NCI-H1436 treated with DMSO at 0.1 percent for 48 hours (cell line): Measurements from ENCODE around the gene NDUFA3.
A peak's percentile ranks its signal among the peaks of the same experiment; 100 is the strongest.
"Not testable (repeated sequence)": the region's sequence is repeated elsewhere in the genome, so short reads cannot be mapped to it uniquely, and the experiment has no call there.

ENCODE experiments used
- DNase-seq: peaks from one replicate; lab custom pipeline; 2025; lab: John Stamatoyannopoulos, UW

Gene NDUFA3

DNA sequence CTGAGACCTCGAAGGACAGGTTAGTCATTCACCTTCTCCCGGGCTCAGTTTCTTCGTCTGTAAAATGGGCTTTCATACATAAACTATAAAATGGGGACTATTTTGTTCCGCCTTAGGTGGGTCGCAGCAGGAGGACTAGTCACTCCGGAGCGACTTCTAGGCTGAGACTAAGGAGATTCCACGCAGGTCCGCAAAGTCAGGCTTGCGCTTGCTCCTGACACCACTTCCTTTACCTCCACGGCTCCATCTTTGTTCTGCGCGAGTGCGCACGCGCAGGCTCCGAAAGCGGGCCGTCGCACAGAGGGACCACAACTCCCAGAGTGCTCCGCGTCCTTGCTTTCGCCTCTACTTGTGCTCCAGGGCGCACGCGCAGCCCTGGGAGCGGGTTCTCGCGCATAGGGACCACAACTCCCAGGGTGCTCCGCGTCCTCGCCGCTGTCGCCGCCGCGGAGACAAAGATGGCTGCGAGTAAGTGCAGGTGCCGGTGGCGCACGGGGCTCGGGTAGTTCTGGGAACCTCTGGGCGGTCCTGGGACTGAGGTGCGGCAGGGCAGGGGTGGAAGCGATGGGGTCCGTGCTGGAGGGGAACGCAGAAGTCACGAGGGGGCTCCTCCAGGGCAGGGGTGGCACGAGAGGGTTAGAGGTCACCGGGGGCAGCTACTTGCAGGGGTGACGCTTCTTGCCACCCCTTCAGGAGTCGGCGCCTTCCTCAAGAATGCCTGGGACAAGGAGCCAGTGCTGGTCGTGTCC lies at the start of gene NDUFA3:
Gene NDUFA3 (plus strand): TSS at position 435 of the 749 bp plus-strand sequence. CDS start 24 bp downstream, at position 459.
- DNase-seq, result peak; percentile 95

DNA sequence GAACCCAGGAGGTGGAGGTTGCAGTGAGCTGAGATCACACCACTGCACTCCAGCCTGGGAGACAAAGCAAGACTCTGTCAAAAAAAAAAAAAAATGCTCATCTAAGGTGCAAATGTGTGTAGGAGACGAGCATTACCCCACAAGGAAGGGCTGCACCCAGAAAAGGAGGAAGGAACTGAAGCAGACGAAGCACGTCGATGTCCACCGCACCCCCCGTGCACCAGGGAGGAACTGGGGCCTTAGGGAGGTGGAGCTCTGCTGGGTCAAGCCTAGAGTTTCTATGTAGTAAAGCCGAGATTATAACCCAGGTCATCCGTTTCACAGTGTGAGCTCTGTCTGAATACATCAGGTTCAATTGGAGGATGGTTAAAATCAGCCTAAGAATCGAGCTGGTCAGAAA lies 40.0 kb upstream of the NDUFA3 start:
- DNase-seq, result no peak

DNA sequence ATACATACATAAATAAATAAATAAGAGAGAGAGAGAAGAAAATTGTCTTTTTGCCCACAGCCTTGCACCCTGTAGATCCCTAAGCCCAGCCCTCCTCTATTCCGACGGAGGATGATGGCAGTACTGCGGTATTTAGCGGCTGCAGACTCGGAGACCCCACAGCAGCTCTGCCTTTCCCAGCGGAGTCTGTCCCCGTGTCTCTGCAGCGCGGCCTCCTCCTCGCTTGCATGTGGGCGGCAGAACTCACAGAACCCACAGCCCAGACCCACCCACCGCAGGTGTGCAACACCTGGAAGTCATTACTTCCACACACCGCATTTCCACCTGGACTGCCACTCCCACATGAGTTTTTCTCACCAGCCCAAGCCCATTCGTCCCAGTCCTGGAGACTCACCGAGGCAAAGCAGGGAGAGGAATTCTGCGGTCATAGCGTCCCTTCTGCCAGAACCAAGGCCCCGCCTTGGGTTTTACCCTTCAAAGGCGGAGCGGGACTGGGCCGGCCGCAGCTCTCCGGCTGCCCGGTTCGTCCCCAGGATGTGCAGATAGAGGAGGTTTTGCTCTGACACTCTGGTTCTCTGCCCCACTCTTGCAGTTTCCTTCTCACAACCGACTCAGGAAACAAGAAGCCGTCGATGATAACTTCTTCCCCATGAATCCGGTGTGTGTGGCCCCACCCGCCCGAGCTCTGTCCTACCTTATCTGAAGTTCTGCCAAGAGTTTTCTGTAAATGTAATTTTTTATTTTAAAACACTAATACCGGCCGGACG lies 39.1 kb upstream of the NDUFA3 start, which contains the start of gene VSTM1:
Gene VSTM1 (minus strand): TSS at position 548 of the 767 bp plus-strand sequence. CDS start 120 bp downstream, at position 428.
- no peak for DNase-seq

DNA sequence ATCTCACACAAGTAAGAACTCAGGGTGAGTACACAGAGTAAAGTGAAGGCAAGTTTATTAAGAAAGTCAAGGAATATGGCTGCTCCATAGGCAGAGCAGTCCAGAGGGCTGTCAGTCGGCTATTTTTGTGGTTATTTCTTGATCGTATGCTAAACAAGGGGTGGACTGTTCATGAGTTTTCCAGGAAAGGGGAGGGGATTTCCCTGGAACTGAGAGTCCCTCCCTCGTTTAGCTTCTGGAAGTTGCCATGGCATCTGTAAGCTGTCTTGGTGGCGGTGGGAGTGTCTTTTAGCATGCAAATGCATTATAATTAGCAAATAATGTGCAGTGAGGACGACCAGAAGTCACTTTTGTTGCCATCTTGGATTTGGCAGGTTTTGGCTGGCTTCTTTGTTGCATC lies 33.2 kb upstream of the NDUFA3 start:
- no peak for DNase-seq

DNA sequence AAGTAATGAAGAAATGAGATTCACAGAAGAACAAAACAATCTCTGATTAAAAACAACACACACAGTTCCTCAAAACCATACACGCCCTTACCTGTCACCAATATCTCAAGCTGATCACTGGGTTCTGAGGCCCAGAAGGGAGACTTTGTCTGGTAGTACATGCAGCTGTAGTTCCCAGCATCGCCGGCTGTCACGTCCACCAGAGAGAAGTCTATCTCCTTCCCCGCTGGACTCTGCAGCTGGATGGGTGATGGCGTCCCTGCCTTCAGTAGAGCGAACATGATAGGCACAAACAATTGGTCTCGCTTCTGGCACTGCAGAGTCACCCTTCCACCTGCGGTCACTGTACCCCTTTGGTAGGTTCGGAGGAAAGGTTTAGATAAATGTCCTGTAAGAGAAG lies 28.8 kb upstream of the NDUFA3 start:
- no peak for DNase-seq

DNA sequence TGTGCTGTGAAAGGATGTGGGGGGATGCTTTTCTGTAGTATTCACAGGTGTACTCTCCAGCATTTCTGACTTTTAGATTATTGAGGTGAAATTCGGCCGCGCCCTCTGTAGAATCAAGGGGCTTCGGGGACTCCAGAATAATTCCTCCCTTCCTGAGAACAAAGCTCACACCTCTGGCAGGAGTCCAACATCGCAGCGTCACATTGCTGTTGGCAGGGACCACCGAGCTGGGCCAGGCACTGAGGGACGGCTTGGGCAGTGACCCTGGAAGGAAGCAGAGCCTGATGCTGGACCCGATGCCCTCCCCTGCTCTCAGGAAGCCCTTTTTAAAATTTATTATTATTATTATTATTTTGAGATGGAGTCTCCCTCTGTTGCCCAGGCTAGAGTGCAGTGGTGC lies 27.8 kb upstream of the NDUFA3 start:
- no peak for DNase-seq

DNA sequence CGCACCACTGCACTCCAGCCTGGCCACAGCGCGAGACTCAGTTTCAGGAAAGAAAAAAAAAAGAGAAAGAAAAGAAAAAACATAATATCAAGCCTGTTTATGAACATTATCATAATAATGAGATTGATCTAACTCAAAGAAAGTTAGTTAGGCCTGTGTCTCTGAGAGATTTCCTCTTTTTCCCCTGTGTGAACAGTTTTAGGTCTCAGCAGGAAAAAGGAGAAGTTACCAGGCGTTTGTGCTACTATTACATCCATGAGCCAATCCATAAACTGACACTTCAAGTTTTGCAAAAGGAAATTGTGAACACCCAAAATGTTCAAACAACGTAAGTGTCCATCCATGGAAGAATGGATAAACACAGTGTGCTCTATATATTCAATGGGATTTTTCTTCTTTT lies 25.3 kb upstream of the NDUFA3 start:
- DNase-seq, result no peak

DNA sequence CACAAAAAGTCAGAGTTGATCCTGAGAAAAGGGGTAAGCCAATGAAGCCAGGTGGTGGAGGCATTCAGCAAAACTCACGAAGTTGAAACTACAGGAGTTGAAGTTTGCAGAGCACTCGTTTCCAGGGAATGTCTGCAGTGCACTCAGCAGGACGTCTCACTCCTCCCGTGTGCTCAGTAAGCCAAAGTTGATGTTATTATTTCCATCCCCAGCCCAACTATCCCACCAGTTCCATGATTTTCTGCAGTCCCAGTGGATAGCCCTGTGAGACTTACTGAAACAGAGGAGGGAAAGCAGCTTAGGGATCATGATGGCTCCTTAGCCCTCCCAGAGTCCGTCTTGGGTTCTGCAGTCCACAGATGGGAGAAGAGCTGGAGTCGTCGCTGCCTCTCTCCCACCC lies 21.6 kb upstream of the NDUFA3 start, which contains the start of gene TARM1:
Gene TARM1 (minus strand): TSS at position 334 of the 400 bp plus-strand sequence. CDS start 25 bp downstream, at position 309.
- no peak for DNase-seq

DNA sequence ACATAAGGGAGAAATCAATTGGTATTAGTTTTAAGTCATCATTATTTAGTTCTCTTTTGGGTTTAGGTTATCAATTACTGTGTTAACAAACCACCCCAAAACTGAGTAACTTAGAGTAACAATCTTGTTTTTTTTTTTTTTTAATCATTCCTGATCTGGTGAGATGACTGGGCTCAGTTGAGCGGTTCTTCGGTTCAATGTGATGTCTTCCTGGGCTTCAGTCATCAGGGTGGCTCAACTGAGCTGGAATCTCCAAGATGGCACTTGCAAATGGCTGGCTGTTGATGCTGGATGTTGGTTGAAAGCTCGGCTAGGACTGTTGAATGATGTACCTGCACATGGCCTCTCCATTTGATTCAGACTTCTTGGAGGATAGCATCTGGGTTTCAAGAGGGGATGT lies 18.2 kb upstream of the NDUFA3 start:
- no peak for DNase-seq

DNA sequence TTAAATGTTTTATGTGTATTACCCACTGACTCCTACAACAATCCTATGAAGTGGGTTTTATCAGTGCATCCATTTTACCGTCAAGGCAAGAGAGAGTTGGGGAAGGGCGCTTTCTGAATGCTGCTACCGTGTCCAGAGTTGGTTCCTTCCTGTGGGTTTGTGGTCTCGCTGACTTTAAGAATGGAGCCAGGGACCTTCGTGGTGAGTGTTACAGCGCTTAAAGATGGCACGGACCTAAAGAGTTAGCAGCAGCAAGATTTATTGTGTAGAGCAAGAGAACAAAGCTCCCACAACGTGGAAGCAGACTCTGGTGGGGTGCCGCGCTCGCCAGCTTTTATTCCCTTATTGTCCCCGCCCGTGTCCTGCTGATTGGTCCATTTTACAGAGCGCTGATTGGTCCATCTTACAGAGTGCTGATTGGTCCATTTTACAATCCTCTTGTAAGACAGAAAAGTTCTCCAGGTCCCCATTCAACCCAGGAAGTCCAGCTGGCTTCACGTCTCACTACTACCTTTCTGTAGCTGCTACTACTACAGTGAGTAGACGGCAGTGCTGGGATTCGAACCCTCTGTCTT lies 8.1 kb upstream of the NDUFA3 start:
- DNase-seq, result no peak

DNA sequence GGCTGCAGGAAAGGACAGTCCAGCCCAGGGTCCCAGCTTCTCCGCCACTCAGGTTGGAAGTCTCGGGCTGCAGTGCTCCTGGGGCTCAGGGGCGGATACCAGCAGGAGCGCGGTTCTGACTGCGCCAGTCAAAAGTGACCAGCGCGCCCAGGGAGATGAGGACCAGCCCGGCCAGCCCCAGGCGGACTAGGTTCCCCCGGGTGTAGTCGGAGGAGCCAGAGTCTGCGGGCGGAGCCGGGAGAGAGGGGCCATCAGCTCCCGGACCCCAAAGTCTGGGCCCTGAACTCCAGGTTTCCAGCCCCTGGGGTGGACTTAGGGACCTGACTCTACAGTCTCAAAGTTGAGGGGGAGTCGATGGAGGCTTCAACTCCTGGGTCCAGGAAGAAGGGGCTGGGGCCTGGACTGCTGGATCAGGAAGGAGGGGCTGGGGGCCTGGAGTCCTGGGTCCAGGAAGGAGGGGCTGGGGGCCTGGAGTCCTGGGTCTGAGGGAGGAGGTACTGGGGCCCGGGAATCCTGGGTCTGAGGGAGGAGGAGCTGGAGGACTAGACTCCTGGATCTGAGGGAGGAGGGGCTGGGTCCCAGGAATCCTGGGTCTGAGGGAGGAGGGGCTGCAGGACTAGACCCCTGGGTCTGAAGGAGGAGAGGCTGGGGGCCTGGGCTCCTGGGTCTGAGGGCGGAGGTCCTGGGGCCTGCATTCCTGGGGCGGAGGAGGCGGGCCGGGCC lies 7.4 kb upstream of the NDUFA3 start:
- no peak for DNase-seq

DNA sequence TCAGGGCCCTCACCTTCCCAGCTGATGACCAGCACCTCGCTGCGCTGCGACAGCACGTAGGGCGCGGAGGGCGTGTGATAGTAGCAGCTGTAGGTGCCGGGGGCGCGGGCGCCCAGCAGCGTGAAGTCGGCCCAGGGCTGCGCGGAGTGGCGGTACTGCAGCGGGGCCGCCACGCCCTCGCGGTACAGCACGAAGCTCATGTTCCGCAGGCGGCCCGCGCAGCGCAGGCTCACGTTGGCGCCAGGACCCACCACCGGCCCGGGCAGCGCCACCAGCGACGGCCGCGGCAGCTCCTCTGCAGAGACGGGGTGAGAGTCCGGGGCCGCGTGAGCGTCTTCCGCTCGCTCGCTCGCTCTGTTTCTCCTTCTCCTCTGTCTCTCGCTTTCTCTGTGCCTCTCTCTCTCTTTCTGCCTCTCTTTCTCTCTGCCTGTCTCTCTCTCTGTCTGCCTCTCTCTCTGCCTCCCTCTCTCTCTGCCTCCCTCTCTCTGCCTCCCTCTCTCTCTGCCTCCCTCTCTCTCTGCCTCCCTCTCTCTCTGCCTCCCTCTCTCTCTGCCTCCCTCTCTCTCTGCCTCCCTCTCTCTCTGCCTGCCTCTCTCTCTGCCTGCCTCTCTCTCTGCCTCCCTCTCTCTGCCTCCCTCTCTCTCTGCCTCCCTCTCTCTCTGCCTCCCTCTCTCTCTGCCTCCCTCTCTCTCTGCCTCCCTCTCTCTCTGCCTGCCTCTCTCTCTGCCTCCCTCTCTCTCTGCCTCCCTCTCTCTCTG lies 6.6 kb upstream of the NDUFA3 start:
- DNase-seq, result not testable (repeated sequence)

DNA sequence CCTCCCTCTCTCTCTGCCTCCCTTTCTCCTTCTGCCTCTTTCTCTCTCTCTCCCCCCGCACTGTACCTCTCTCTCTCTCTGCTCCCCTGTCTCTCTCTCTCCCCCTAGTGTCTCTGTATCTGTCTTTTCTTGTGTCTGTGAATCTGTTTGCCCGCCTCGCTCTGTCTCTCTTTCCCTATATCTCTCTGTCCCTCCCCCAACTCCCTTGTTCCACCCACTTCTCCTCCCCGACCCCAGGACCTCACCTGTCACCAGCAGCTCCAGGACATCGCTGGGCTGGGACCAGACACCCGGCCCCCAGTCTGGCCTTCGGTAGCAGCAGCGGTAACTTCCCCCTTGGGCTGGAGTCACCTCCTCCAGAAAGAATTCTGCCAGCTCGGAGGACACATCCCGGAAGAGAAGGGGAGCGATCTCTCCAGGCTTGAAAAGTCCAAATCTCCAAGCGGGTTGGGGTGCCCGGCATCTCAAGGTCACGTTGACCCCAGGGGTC lies 6.0 kb upstream of the NDUFA3 start:
- peak; percentile 35 for DNase-seq

DNA sequence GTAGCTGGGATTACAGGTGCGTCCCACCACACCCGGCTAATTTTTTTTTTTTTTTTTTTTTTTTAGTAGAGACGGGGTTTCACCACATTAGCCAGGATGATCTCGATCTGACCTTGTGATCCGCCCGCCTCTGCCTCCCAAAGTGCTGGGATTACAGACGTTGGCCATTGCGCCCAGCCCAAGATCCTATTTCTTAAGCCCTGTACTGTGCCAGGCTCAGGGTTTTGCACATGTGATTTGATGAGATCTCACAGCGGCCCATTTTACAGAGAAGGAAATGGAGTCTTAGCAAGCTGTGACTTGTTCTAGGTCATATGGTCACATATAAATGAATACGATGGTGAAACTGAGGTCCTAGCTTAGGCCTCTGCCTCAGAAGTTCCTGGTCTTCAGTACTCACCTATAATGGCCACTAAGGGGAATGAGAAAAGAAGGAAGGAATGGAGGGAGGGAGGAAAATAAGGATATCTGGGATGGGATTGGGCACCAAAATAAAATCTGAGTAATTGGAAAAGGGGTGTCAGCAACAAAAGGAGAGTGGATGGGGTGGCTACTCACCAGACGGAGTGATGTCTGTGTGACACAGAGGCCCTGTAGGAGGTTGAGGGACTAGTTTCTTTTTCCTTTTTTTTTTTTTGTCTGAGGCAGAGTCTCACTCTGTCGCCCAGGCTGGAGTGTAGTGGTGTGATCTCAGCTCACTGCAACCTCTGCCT lies 3.3 kb upstream of the NDUFA3 start:
- DNase-seq, result no peak

DNA sequence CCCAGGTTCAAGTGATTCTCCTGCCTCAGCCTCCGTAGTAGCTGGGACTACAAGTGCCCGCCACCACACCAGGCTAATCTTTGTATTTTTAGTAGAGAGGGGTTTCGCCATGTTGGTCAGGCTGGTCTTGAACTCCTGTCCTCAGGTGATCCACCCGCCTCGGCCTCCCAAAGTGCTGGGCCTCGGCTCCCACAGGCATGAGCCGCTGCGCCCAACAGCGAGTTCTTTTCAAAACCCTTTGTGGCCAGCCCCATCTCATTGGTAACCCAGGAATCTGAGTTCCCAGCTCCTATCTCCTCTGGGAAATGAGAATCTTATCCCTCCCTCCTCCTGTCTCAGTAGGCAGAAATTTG lies 2.8 kb upstream of the NDUFA3 start:
- DNase-seq, result not testable (repeated sequence)

DNA sequence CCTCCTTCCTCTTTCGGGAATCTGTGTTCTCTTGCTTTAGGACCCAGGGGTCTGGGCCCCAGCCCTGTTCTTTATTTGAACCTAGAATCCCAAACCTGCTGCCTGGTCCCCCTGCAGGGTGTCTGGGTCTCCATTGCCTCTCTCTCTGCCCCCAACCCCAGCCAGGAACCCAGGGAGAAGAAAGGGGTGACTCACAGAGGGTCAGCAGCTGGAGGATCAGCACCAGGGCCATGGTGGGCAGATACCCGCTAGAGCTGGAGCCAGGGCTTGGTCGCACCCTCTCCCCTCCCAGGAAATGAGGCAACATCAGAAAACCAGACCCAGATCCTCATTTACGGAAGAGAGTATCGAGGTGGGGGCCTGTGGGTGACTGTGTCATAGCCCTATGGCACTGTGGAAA lies 2.1 kb upstream of the NDUFA3 start, which contains the start of gene OSCAR:
Gene OSCAR (minus strand): TSS at position 243 of the 400 bp plus-strand sequence. CDS start 11 bp downstream, at position 232.
- no peak for DNase-seq

DNA sequence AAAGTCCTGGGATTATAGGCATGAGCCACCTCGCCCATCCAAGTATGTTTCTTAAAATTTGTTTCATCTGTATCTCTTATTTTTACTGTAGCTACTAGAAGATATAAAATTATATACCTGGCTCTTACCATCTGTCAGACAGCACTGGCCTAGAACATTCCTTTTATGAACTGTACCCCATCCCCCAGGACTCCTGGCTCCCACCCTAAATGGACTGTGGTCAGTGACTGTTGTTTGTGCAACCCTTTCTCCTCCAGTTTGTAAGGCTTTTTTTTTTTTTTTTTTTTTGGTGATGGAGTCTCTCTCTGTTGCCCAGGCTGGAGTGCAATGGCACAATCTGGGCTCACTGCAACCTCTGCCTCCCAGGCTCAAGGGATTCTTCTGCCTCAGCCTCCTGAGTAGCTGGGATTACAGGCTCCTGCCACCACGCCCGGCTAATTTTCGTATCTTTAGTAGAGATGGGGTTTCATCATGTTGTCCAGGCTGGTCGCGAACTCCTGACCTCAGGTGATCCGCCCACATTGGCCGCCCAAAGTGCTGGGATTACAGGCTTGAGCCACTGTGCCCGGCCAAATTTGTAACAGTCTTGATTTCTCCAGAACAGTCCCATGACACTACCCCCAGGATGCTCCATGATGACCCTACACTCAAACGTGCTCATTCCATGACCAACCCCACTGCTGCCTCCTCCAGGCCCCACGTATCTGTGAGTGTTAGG lies 2.5 kb downstream of the NDUFA3 start:
- no peak for DNase-seq

DNA sequence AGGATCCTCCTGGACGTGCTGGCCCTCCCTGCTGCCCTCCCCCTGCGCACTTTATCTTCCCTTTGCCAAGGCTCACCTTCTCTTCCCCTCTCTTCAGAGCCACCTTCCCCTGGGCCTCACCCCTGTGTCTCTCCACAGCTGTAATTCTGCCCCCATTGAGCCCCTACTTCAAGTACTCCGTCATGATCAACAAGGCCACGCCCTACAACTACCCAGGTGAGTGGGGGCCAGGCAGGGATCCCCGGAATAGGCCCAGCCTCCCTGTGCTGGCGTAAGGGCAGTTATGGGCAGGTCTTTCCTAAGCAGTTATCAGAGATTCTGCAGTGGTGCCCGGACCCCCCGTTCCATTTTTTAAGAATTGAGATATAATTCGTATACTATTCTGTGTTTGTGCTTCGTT lies 3.1 kb downstream of the NDUFA3 start:
- DNase-seq, result no peak

DNA sequence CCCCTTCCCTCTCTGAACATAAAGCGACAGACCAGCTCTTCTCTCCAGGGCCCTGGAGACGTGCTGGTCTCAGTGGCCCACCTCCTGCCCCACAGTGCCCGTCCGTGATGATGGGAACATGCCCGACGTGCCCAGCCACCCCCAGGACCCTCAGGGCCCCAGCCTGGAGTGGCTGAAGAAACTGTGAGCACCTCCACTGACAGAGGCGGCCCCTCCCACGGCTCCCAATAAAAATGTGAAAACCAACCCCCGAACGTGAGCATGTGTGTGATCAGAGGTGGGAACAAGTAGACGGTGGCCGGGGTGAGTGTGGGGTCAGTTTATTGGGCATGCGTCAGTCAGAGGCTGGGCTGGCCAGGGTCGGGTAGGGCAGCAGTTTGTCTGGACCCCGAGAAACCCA lies 4.1 kb downstream of the NDUFA3 start:
- DNase-seq, result no peak
